ENCODE measurements around the gene NTN4.

Gene NTN4

GRCh38 chr12:95700316-95700785 is 90.2 kb downstream of the NTN4 start:
- no peak for TF ChIP-seq MAX (IDR thresholded peaks at IDR 0.05)
- no peak for TF ChIP-seq FOXM1 (IDR thresholded peaks at IDR 0.05; ENCODE audit: borderline replicate concordance, low read depth)
- TF ChIP-seq TEAD4 (IDR thresholded peaks at IDR 0.05) = no peak
- TF ChIP-seq USF1 (IDR thresholded peaks at IDR 0.05) = no peak
- no peak for TF ChIP-seq TCF12 (IDR thresholded peaks at IDR 0.05; ENCODE audit: low read depth)
- TF ChIP-seq RAD21 (IDR thresholded peaks at IDR 0.05; ENCODE audit: low read depth) = no peak
- no peak for TF ChIP-seq ZBTB7A (IDR thresholded peaks at IDR 0.05; ENCODE audit: low read depth)
- no peak for TF ChIP-seq EP300 (IDR thresholded peaks at IDR 0.05; ENCODE audit: borderline replicate concordance)
- no peak for TF ChIP-seq EGR1 (IDR thresholded peaks at IDR 0.05)
- no peak for TF ChIP-seq CEBPB (IDR thresholded peaks at IDR 0.05)
- no peak for TF ChIP-seq CREB1 (IDR thresholded peaks at IDR 0.05; ENCODE audit: low read depth)
- no peak for TF ChIP-seq YY1 (IDR thresholded peaks at IDR 0.05; ENCODE audit: low read depth)
- TF ChIP-seq NFIC (IDR thresholded peaks at IDR 0.05) = no peak
- TF ChIP-seq REST (IDR thresholded peaks at IDR 0.05; ENCODE audit: low read depth) = no peak
- TF ChIP-seq TAF1 (IDR thresholded peaks at IDR 0.05; ENCODE audit: low read depth) = no peak

- no peak for TF ChIP-seq TEAD4 (IDR thresholded peaks at IDR 0.05)
- no peak for TF ChIP-seq FOXM1 (IDR thresholded peaks at IDR 0.05; ENCODE audit: borderline replicate concordance, low read depth)
- TF ChIP-seq NFIC (IDR thresholded peaks at IDR 0.05) = no peak
- TF ChIP-seq REST (IDR thresholded peaks at IDR 0.05; ENCODE audit: low read depth) = no peak
- no peak for TF ChIP-seq TCF12 (IDR thresholded peaks at IDR 0.05; ENCODE audit: low read depth)
- no peak for TF ChIP-seq MAX (IDR thresholded peaks at IDR 0.05)
- TF ChIP-seq YY1 (IDR thresholded peaks at IDR 0.05; ENCODE audit: low read depth) = no peak
- no peak for TF ChIP-seq CEBPB (IDR thresholded peaks at IDR 0.05)
- no peak for TF ChIP-seq USF1 (IDR thresholded peaks at IDR 0.05)
- TF ChIP-seq ZBTB7A (IDR thresholded peaks at IDR 0.05; ENCODE audit: low read depth) = no peak
- TF ChIP-seq CREB1 (IDR thresholded peaks at IDR 0.05; ENCODE audit: low read depth) = no peak
- TF ChIP-seq TAF1 (IDR thresholded peaks at IDR 0.05; ENCODE audit: low read depth) = no peak
- no peak for TF ChIP-seq EGR1 (IDR thresholded peaks at IDR 0.05)
- no peak for TF ChIP-seq RAD21 (IDR thresholded peaks at IDR 0.05; ENCODE audit: low read depth)
- TF ChIP-seq EP300 (IDR thresholded peaks at IDR 0.05; ENCODE audit: borderline replicate concordance) = no peak
These were observed 91.0 kb downstream of the NTN4 start for GRCh38 chr12:95699579-95699978.

GRCh38 chr12:95694136-95694535 is 96.4 kb downstream of the NTN4 start:
- no peak for TF ChIP-seq TEAD4 (IDR thresholded peaks at IDR 0.05)
- TF ChIP-seq YY1 (IDR thresholded peaks at IDR 0.05; ENCODE audit: low read depth) = no peak
- no peak for TF ChIP-seq CEBPB (IDR thresholded peaks at IDR 0.05)
- no peak for TF ChIP-seq EGR1 (IDR thresholded peaks at IDR 0.05)
- TF ChIP-seq TCF12 (IDR thresholded peaks at IDR 0.05; ENCODE audit: low read depth) = no peak
- no peak for TF ChIP-seq REST (IDR thresholded peaks at IDR 0.05; ENCODE audit: low read depth)
- TF ChIP-seq TAF1 (IDR thresholded peaks at IDR 0.05; ENCODE audit: low read depth) = no peak
- no peak for TF ChIP-seq RAD21 (IDR thresholded peaks at IDR 0.05; ENCODE audit: low read depth)
- no peak for TF ChIP-seq CREB1 (IDR thresholded peaks at IDR 0.05; ENCODE audit: low read depth)
- no peak for TF ChIP-seq NFIC (IDR thresholded peaks at IDR 0.05)
- no peak for TF ChIP-seq FOXM1 (IDR thresholded peaks at IDR 0.05; ENCODE audit: borderline replicate concordance, low read depth)
- no peak for TF ChIP-seq EP300 (IDR thresholded peaks at IDR 0.05; ENCODE audit: borderline replicate concordance)
- no peak for TF ChIP-seq USF1 (IDR thresholded peaks at IDR 0.05)
- TF ChIP-seq ZBTB7A (IDR thresholded peaks at IDR 0.05; ENCODE audit: low read depth) = no peak
- TF ChIP-seq MAX (IDR thresholded peaks at IDR 0.05) = no peak
